Measurements from ENCODE around the gene ACCS.

Gene ACCS

GRCh38 chr11:44088871-44089270, 22.8 kb downstream of the ACCS start:
- TF ChIP-seq ZBTB11 (tag by site-specific recombination; conservative IDR thresholded peaks at IDR 0.05; ENCODE audit: low read depth) (no peak), ZNF121 (tag by site-specific recombination; IDR thresholded peaks at IDR 0.05) (no peak), ZNF350 (tag by site-specific recombination; IDR thresholded peaks at IDR 0.05) (no peak), ZBTB48 (tag by site-specific recombination; IDR thresholded peaks at IDR 0.05) (no peak), ZNF670 (tag by site-specific recombination; IDR thresholded peaks at IDR 0.05; ENCODE audit: low read depth) (no peak), ZNF324 (tag by site-specific recombination; IDR thresholded peaks at IDR 0.05) (no peak), ZNF830 (tag by site-specific recombination; IDR thresholded peaks at IDR 0.05; ENCODE audit: low read depth) (no peak), GLI4 (tag by site-specific recombination; IDR thresholded peaks at IDR 0.05) (no peak), ZNF660 (tag by site-specific recombination; IDR thresholded peaks at IDR 0.05) (no peak), ZBTB6 (tag by site-specific recombination; IDR thresholded peaks at IDR 0.05) (no peak), ZNF23 (tag by site-specific recombination; IDR thresholded peaks at IDR 0.05; ENCODE audit: borderline replicate concordance) (no peak), ZNF132 (tag by site-specific recombination; IDR thresholded peaks at IDR 0.05; ENCODE audit: borderline replicate concordance) (no peak)
- CTCF ChIA-PET: no interaction called here
- no peak overlapping the region for H3K27ac ChIP-seq (ENCODE audit: extremely low read depth, low read depth, low read length)
- H3K4me3 ChIP-seq (ENCODE audit: low read depth, low read length): no peak overlapping the region
- POLR2A ChIA-PET: no interaction called here
- H3K4me1 ChIP-seq (ENCODE audit: control insufficient read depth, insufficient read depth, low read length): no peaks in the 10 kb centered on the region
- H3K36me3 ChIP-seq (ENCODE audit: control insufficient read depth in 2 of 2, insufficient read depth in 1 of 2, low read length in 2 of 2): no peaks in the 10 kb centered on the region
- no peaks in the 10 kb centered on the region for H3K9me3 ChIP-seq (ENCODE audit: control insufficient read depth, insufficient read depth, low read depth, low read length)

- Histone ChIP-seq H3K27ac (ENCODE audit: extremely low read depth, low read depth, low read length) (no peak overlapping the region), H3K36me3 (ENCODE audit: control insufficient read depth in 2 of 2, insufficient read depth in 1 of 2, low read length in 2 of 2) (no peaks in the 10 kb centered on the region), H3K9me3 (ENCODE audit: control insufficient read depth, insufficient read depth, low read depth, low read length) (no peaks in the 10 kb centered on the region), H3K4me1 (ENCODE audit: control insufficient read depth, insufficient read depth, low read length) (no peaks in the 10 kb centered on the region), H3K4me3 (ENCODE audit: low read depth, low read length) (no peak overlapping the region)
- CTCF ChIA-PET: interaction anchor here (0.7 kb wide), 1 partner anchor 619 kb away, joined by 3 read pairs; no protein-coding TSS in a partner anchor
- TF ChIP-seq ZNF558 (tag by site-specific recombination; IDR thresholded peaks at IDR 0.05) (no peak), SP3 (tag by site-specific recombination; IDR thresholded peaks at IDR 0.05) (no peak), ATF2 (tag by site-specific recombination; IDR thresholded peaks at IDR 0.05; ENCODE audit: low read depth) (no peak), ZNF518A (tag by site-specific recombination; conservative IDR thresholded peaks at IDR 0.05; ENCODE audit: low read depth) (no peak), ZNF544 (tag by site-specific recombination; IDR thresholded peaks at IDR 0.05) (no peak), ZNF221 (tag by site-specific recombination; IDR thresholded peaks at IDR 0.05; ENCODE audit: borderline replicate concordance) (no peak), ZNF670 (tag by site-specific recombination; IDR thresholded peaks at IDR 0.05; ENCODE audit: low read depth) (no peak), ZNF488 (tag by site-specific recombination; IDR thresholded peaks at IDR 0.05) (no peak), ZNF335 (tag by site-specific recombination; conservative IDR thresholded peaks at IDR 0.05) (no peak), ZNF600 (tag by site-specific recombination; IDR thresholded peaks at IDR 0.05) (no peak), ZNF514 (tag by site-specific recombination; IDR thresholded peaks at IDR 0.05) (no peak), ZNF157 (tag by site-specific recombination; IDR thresholded peaks at IDR 0.05) (no peak)
- POLR2A ChIA-PET: interaction anchor here (0.5 kb wide), 1 partner anchor 730 kb away, joined by 4 read pairs; no protein-coding TSS in a partner anchor
These were observed 24.5 kb downstream of the ACCS start for GRCh38 chr11:44090539-44090938.

Measured in HEK293 (cell line).